Measurements from ENCODE around the gene TMEM203.
A peak's percentile ranks its signal among the peaks of the same experiment; 100 is the strongest.

Gene TMEM203

GRCh38 chr9:137194388-137194787, 11.1 kb downstream of the TMEM203 start:
- DNase-seq (ENCODE audit: low read depth), result peak; percentile 68

- no peak for DNase-seq (ENCODE audit: low read depth)
These were observed 11.7 kb downstream of the TMEM203 start for GRCh38 chr9:137193771-137194170.

- DNase-seq (ENCODE audit: low read depth), result no peak
These were observed 12.6 kb downstream of the TMEM203 start for GRCh38 chr9:137192859-137193258.

GRCh38 chr9:137192448-137192780, 13.0 kb downstream of the TMEM203 start:
- no peak for DNase-seq (ENCODE audit: low read depth)

GRCh38 chr9:137191691-137192447, 13.6 kb downstream of the TMEM203 start:
- no peak for DNase-seq (ENCODE audit: low read depth)

GRCh38 chr9:137191245-137191644, 14.2 kb downstream of the TMEM203 start:
- DNase-seq (ENCODE audit: low read depth), result no peak

GRCh38 chr9:137190315-137190856, 15.1 kb downstream of the TMEM203 start:
- DNase-seq (ENCODE audit: low read depth), result no peak

GRCh38 chr9:137189297-137190295, 15.9 kb downstream of the TMEM203 start:
- DNase-seq (ENCODE audit: low read depth), result no peak

- peak; percentile 88 for DNase-seq (ENCODE audit: low read depth)
These were observed 16.8 kb downstream of the TMEM203 start, which contains the start of the genes ANAPC2 and SSNA1 for GRCh38 chr9:137188490-137189296. Gene ANAPC2 (minus strand): TSS chr9:137188560. CDS start chr9:137188532, 28 bp downstream. Gene SSNA1 (plus strand): TSS chr9:137188676. CDS start chr9:137188727, 51 bp downstream.

- no peak for DNase-seq (ENCODE audit: low read depth)
These were observed 17.4 kb downstream of the TMEM203 start for GRCh38 chr9:137188086-137188489.

GRCh38 chr9:137187386-137187785, 18.1 kb downstream of the TMEM203 start:
- no peak for DNase-seq (ENCODE audit: low read depth)

GRCh38 chr9:137186385-137186784, 19.1 kb downstream of the TMEM203 start:
- DNase-seq (ENCODE audit: low read depth), result no peak

GRCh38 chr9:137185921-137186320, 19.5 kb downstream of the TMEM203 start:
- DNase-seq (ENCODE audit: low read depth), result no peak

GRCh38 chr9:137184881-137185660, 20.4 kb downstream of the TMEM203 start:
- no peak for DNase-seq (ENCODE audit: low read depth)

- DNase-seq (ENCODE audit: low read depth), result no peak
These were observed 21.4 kb downstream of the TMEM203 start for GRCh38 chr9:137183980-137184595.

GRCh38 chr9:137182836-137183235, 22.6 kb downstream of the TMEM203 start:
- DNase-seq (ENCODE audit: low read depth), result no peak

GRCh38 chr9:137181680-137182079, 23.8 kb downstream of the TMEM203 start:
- DNase-seq (ENCODE audit: low read depth), result no peak

- DNase-seq (ENCODE audit: low read depth), result no peak
These were observed 25.0 kb downstream of the TMEM203 start for GRCh38 chr9:137180491-137180890.

- DNase-seq (ENCODE audit: low read depth), result no peak
These were observed 25.7 kb downstream of the TMEM203 start for GRCh38 chr9:137179761-137180160.

GRCh38 chr9:137178939-137179630, 26.4 kb downstream of the TMEM203 start:
- no peak for DNase-seq (ENCODE audit: low read depth)
